NAMALWA (cell line): ENCODE results near the gene THBS3.
"Not testable (repeated sequence)": the region's sequence is repeated elsewhere in the genome, so short reads cannot be mapped to it uniquely, and the experiment has no call there.

Experiments used
- DNase-seq: peaks from one replicate; pipeline ENCODE4 v3.0.0-alpha.2; 2015; ENCODE audit warnings: low spot score

The THBS3 gene

GRCh38 chr1:155173478-155174323 is 34.0 kb downstream of the THBS3 start, which contains the start of gene TRIM46:
Gene TRIM46 (plus strand): TSS chr1:155173849. CDS start chr1:155173967, 118 bp downstream.
- peak; percentile 78 for DNase-seq

- peak; percentile 99 for DNase-seq
Observed at GRCh38 chr1:155172732-155173477, 34.8 kb downstream of the THBS3 start, which contains the start of gene KRTCAP2. Gene KRTCAP2 (minus strand): TSS chr1:155173304. CDS start chr1:155173224, 80 bp downstream.

GRCh38 chr1:155171836-155172731 is 35.6 kb downstream of the THBS3 start:
- DNase-seq: no peak

GRCh38 chr1:155170806-155171205 is 36.9 kb downstream of the THBS3 start:
- DNase-seq: no peak

GRCh38 chr1:155170101-155170785 is 37.5 kb downstream of the THBS3 start:
- DNase-seq: no peak

GRCh38 chr1:155169541-155169940 is 38.2 kb downstream of the THBS3 start:
- no peak for DNase-seq

- no peak for DNase-seq
Observed at GRCh38 chr1:155168456-155169210, 39.1 kb downstream of the THBS3 start.

- not testable (repeated sequence) for DNase-seq
Observed at GRCh38 chr1:155168105-155168445, 39.6 kb downstream of the THBS3 start.

- peak; percentile 96 for DNase-seq
Observed at GRCh38 chr1:155167166-155168104, 40.3 kb downstream of the THBS3 start.

- DNase-seq: peak; percentile 84
Observed at GRCh38 chr1:155166471-155167165, 41.1 kb downstream of the THBS3 start.

GRCh38 chr1:155166051-155166470 is 41.6 kb downstream of the THBS3 start:
- no peak for DNase-seq

GRCh38 chr1:155164625-155165024 is 43.1 kb downstream of the THBS3 start:
- peak; percentile 36 for DNase-seq

- not testable (repeated sequence) for DNase-seq
Observed at GRCh38 chr1:155163785-155164184, 43.9 kb downstream of the THBS3 start.

- not testable (repeated sequence) for DNase-seq
Observed at GRCh38 chr1:155162631-155163030, 45.1 kb downstream of the THBS3 start.

GRCh38 chr1:155160128-155160527 is 47.6 kb downstream of the THBS3 start:
- DNase-seq: no peak

- DNase-seq: no peak
Observed at GRCh38 chr1:155158991-155159390, 48.7 kb downstream of the THBS3 start.

GRCh38 chr1:155155996-155156643 is 51.6 kb downstream of the THBS3 start:
- not testable (repeated sequence) for DNase-seq
